Duodenal mucosa (tissue), 2 donors: ENCODE data around the gene CST9L.

ENCODE experiments used
- H3K27ac ChIP-seq: one replicate; pipeline ENCODE4 v1.7.0; 2013; ENCODE audit warnings: low read depth, low read length
- H3K27me3 ChIP-seq, 2 donors: one replicate each; pipeline ENCODE4 v1.7.0; 2013; ENCODE audit warnings: low read length in 2 of 2, control low read depth in 1 of 2; ENCODE audit not compliant: insufficient read depth in 2 of 2, control insufficient read depth in 1 of 2
- H3K36me3 ChIP-seq, 2 donors: one replicate each; pipeline ENCODE4 v1.7.0; 2013; ENCODE audit warnings: low read length in 2 of 2, control low read depth in 1 of 2; ENCODE audit not compliant: insufficient read depth in 2 of 2, control insufficient read depth in 1 of 2
- H3K4me1 ChIP-seq, 2 donors: one replicate each; pipeline ENCODE4 v1.7.0; 2013; ENCODE audit warnings: low read length in 2 of 2, control low read depth in 1 of 2; ENCODE audit not compliant: insufficient read depth in 2 of 2, control insufficient read depth in 1 of 2
- H3K4me3 ChIP-seq, 2 donors: one replicate each; pipeline ENCODE4 v1.7.0; 2013; ENCODE audit warnings: low read length in 2 of 2, low read depth in 1 of 2
- H3K9ac ChIP-seq, 2 donors: one replicate each; pipeline ENCODE4 v1.7.0; 2013; ENCODE audit warnings: low read length in 2 of 2, low read depth in 1 of 2
- H3K9me3 ChIP-seq, 2 donors: one replicate each; pipeline ENCODE4 v1.7.0; 2013; ENCODE audit warnings: low read length in 2 of 2, control low read depth in 1 of 2; ENCODE audit not compliant: control insufficient read depth in 1 of 2

The CST9L gene

DNA sequence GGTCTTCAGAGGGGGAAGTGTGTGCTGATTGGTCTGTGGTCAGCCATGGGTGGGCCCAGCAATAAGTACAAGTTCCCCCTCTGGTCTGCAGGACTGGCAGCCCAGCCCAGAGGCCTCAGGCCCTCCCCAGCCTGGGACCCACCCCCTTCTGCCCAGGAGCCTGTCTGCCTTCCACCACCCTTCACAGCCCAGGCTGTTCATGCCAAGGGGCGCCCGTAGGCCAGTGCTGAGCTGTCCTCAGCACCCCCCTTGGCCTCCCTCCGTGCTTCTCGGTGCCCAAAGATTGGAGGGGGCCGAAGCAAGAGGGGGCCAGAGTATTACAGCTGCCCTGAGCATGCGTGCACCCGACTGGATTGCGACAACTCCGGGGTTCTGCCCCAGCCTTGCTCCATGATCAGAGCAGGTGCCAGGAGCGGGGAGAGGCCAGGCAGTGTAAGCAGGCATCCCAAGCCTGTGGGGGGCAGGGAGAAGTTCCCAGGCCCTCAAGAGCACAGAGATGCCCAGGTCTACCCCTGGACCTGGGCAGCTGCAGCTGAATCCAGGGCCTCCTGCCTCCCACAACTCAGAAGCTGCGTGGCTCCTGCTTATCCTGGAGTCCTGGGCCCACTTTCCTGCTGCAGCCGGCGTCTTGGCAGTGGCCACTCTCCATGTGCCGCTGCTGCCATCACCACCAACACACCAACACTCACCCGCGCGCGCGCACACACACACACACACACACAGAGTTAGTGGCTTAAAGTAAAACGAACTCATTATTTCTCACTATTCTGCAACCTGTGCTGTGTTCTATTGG lies 33.3 kb downstream of the CST9L start:
- H3K4me3 ChIP-seq: no peak overlapping the region
- H3K9ac ChIP-seq: no peak overlapping the region
- no peaks in the 10 kb centered on the region for H3K27me3 ChIP-seq

DNA sequence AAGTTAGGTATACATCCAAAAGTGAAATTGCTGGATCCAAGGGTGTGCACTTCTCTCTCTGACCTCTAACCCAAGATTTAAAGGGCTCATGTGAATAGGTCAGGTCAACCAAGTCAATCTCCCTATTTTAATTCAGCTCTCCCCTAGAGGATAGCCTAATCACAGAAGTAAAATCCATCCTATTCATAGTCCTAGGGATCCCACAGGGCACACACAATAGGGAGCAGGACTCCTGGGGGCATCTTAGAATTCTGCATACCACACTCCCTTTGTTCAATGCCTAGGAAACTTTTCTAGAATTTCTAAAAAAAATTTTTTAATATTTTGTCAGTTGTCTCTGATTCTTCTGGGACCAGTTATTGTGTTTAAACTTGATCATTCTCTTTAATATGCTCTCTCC lies 35.1 kb downstream of the CST9L start:
- H3K27ac ChIP-seq: no peak overlapping the region
- no peaks in the 10 kb centered on the region for H3K9me3 ChIP-seq
- H3K27me3 ChIP-seq: no peaks in the 10 kb centered on the region
- H3K36me3 ChIP-seq: no peaks in the 10 kb centered on the region
- no peaks in the 10 kb centered on the region for H3K4me1 ChIP-seq
- H3K9ac ChIP-seq: no peak overlapping the region
- H3K4me3 ChIP-seq: no peak overlapping the region

More for the DNA sequence above, 33.3 kb downstream of the CST9L start:
- H3K9me3 ChIP-seq: no peaks in the 10 kb centered on the region
- no peaks in the 10 kb centered on the region for H3K36me3 ChIP-seq
- H3K27ac ChIP-seq: no peak overlapping the region
- H3K4me1 ChIP-seq: no peaks in the 10 kb centered on the region

DNA sequence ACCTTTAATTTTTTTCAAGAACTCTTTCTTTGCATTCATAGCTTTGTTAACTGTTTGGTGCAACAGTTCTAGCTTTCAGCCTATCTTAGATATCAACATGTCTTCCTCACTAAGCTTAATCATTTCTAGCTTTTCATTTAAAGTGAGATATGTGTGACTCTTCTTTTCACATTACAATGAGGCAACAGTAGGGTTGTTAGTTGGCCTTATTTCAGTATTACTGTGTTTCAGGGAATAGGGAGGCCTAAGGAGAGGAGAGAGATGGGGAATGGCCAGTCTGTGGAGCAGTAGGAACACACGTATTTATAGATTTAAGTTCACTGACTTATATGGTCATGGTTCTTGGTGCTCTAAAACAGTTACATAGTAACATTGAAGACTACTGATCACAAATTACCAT lies 35.8 kb downstream of the CST9L start:
- Histone ChIP-seq H3K4me3 (no peak overlapping the region), H3K9me3 (no peaks in the 10 kb centered on the region), H3K4me1 (no peaks in the 10 kb centered on the region)

DNA sequence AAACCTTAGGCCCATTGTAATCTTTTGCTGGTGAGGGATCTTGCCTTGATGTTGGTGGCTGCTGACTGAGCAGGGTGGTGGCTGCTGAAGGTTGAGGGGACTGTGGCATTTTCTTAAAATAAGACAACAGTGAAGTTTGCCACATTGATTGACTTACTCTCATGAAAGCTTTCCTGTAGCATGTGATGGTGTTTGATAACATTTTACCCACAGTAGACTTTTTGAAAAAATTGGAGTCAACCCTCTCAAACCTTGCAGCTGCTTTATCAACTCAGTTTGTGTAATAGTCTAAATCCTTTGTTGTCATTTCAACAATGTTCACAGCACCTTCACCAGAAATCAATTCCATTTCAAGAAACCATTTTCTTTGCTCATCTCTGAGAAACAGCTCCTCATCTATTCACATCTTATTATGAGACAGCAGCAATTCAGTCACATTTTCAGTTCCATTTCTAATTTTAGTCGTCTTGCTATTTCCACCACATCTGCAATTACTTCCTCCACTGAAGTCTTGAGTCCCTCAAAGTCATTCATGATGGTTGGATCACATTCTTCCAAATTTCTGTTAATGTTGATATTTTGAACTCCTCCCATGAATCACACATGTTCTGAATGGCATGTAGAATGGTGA lies 37.2 kb downstream of the CST9L start:
- Histone ChIP-seq H3K27ac (no peak overlapping the region), H3K36me3 (no peaks in the 10 kb centered on the region), H3K27me3 (no peaks in the 10 kb centered on the region), H3K9ac (no peak overlapping the region), H3K4me1 (no peaks in the 10 kb centered on the region), H3K9me3 (no peaks in the 10 kb centered on the region), H3K4me3 (no peak overlapping the region)

More for the DNA sequence above, 35.8 kb downstream of the CST9L start:
- Histone ChIP-seq H3K27ac (no peak overlapping the region), H3K27me3 (no peaks in the 10 kb centered on the region), H3K9ac (no peak overlapping the region), H3K36me3 (no peaks in the 10 kb centered on the region)

DNA sequence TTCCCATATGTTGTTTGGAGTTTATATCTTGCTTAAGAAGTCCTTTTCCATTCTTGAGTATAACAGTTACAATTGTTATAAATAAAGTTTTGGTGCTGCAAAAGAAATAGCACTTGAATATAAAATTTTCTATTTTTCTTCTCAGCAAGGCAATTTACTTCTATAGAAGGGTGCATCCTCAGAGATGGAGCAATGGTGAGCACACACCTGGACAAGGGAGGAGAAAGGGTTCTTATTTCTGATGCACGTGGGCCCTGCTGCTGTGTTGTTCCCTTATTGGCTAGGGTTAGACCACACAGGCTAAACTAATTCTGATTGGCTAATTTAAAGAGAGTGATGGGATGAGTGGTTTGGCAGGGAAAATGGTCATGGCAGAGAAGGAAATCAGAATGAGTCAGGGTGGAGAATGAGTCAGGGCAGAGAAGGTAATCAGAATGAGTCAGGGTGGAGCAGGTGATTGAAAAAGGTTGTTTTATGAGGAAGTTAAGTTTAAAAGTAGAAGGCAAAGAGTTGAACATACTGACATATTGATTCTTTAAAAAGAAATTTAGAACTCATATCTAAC lies 39.3 kb downstream of the CST9L start:
- Histone ChIP-seq H3K27me3 (no peaks in the 10 kb centered on the region), H3K36me3 (no peaks in the 10 kb centered on the region), H3K4me1 (no peaks in the 10 kb centered on the region), H3K27ac (no peak overlapping the region), H3K9ac (no peak overlapping the region), H3K4me3 (no peak overlapping the region), H3K9me3 (no peaks in the 10 kb centered on the region)

DNA sequence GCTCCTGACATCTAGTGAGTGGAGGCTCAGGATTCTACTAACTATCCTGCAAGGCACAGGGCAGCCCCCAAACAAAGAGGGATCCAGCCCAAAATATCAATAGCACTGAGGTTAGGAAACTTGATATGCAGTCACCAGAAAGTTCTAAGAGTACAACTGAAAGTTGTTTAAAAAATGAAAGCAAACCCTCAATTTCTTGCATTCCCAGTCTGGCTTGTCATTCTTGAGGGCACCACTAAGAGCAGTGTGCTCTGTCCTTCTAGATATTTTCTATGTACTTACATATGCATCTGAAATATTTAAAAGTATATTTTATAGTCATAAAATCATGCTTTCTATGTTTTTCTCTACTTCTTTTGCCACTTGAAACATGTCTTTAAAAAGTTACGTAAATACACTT lies 41.4 kb downstream of the CST9L start:
- Histone ChIP-seq H3K27ac (no peak overlapping the region), H3K4me1 (no peaks in the 10 kb centered on the region), H3K9ac (no peak overlapping the region), H3K9me3 (no peaks in the 10 kb centered on the region), H3K27me3 (no peaks in the 10 kb centered on the region), H3K4me3 (no peak overlapping the region), H3K36me3 (no peaks in the 10 kb centered on the region)

DNA sequence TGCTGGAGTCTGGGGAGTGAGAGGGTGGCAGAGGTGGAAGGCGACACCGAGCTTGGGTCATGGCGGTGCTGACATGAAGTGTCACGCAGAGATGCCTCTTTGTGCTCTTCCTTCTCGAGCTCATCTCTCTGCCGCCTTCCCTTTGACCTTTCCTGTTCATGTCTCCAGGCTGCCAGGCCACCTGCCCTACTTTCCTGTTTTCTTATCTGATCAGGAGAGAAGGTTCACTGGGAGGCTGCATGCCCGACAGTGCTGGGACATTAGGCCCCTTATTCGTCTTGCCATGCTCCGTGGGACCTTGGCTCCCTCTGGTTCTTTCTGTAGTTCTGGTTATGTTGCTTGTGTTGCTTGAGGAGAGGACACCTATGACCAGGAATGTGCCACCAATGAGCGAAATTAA lies 44.1 kb downstream of the CST9L start:
- peaks cover 0 to 3% of the 10 kb centered on the region in 2 donors for H3K4me1 ChIP-seq
- H3K4me3 ChIP-seq: no peak overlapping the region

DNA sequence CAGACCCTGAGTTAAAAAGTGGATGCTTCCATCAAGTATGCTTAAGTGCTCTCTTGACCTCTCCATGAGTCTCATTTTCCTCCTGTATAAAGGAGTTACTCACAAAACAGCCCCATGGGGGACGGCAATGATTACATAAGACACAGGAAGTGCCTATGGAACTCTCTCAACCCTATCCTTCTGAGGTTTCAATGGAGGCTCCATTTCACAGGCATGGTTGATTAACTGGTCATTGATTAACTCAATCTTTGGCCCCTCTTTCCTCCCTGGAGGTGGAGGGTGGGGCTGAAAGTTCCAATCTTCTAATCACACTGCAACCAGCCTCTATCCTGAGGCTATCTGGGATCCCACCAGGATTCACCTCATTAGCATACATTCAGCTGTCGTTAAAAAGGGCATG lies 48.1 kb downstream of the CST9L start:
- Histone ChIP-seq H3K27me3 (no peaks in the 10 kb centered on the region), H3K27ac (no peak overlapping the region), H3K4me1 (peaks cover 0 to 3% of the 10 kb centered on the region in 2 donors), H3K4me3 (no peak overlapping the region), H3K9ac (no peak overlapping the region), H3K36me3 (no peaks in the 10 kb centered on the region), H3K9me3 (no peaks in the 10 kb centered on the region)

More for the DNA sequence above, 44.1 kb downstream of the CST9L start:
- H3K27ac ChIP-seq: no peak overlapping the region
- no peaks in the 10 kb centered on the region for H3K27me3 ChIP-seq
- H3K36me3 ChIP-seq: no peaks in the 10 kb centered on the region
- H3K9ac ChIP-seq: no peak overlapping the region
- H3K9me3 ChIP-seq: no peaks in the 10 kb centered on the region

DNA sequence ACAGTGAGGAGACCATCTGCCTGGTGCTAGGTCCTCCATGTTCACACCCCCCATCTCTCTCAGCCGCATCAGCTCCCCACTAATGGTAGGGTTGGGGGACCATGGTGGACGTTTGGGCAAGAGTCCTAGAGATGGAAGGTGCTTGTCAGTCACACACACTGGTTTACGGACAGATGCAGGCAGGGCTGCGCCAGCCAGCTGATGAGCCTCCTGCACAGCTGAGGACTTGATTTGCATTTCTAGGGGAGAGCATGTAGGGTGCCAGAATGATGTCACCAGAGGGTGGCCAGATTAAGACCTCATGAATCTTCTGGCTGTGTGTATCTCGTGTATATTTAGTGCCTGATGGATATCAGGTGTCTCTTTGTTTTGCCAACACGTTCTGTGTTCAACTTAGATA lies 48.7 kb downstream of the CST9L start:
- no peaks in the 10 kb centered on the region for H3K36me3 ChIP-seq
- no peak overlapping the region for H3K4me3 ChIP-seq
- H3K4me1 ChIP-seq: peaks cover 0 to 3% of the 10 kb centered on the region in 2 donors
- H3K27ac ChIP-seq: no peak overlapping the region
- no peak overlapping the region for H3K9ac ChIP-seq
- no peaks in the 10 kb centered on the region for H3K9me3 ChIP-seq
- no peaks in the 10 kb centered on the region for H3K27me3 ChIP-seq

DNA sequence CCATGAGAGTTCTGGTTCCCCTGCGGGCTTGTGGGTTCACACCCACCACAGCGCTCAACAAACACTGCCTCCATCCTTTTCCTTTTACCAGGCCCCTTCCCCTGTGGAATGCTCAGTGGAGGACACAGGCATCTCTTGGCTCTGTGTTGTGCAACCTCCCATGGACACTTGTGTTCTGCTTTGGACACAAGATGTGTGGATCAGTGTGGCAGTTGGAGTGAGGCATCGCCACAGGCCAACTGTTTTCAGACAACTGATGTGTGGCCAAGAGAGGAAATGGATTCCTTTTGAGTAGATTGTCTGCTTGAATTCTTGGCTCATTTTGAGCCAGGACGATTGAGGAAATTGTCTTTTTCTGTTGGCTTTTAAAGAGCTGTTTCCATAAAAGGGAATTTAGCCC lies 50.6 kb downstream of the CST9L start:
- Histone ChIP-seq H3K9ac (no peak overlapping the region), H3K36me3 (no peaks in the 10 kb centered on the region), H3K9me3 (no peaks in the 10 kb centered on the region), H3K27me3 (no peaks in the 10 kb centered on the region), H3K4me3 (no peak overlapping the region), H3K27ac (no peak overlapping the region), H3K4me1 (peaks cover 0 to 3% of the 10 kb centered on the region in 2 donors)
